HuH-7 (cell line): Measurements from ENCODE around the gene LINC01488.

Source experiments
- DNase-seq: peaks from one replicate; pipeline ENCODE4 v3.0.0; 2011; ENCODE audit warnings: low spot score

LINC01488 gene

GRCh38 chr11:69481393-69481844 lies at the start of gene LINC01488:
Gene LINC01488, plus strand, starts transcription at chr11:69481663.
- DNase-seq: no peak

- DNase-seq: no peak
These were observed 49.3 kb upstream of the LINC01488 start for GRCh38 chr11:69431893-69432738.

- DNase-seq: no peak
These were observed 47.7 kb upstream of the LINC01488 start for GRCh38 chr11:69433741-69434140.

DNA sequence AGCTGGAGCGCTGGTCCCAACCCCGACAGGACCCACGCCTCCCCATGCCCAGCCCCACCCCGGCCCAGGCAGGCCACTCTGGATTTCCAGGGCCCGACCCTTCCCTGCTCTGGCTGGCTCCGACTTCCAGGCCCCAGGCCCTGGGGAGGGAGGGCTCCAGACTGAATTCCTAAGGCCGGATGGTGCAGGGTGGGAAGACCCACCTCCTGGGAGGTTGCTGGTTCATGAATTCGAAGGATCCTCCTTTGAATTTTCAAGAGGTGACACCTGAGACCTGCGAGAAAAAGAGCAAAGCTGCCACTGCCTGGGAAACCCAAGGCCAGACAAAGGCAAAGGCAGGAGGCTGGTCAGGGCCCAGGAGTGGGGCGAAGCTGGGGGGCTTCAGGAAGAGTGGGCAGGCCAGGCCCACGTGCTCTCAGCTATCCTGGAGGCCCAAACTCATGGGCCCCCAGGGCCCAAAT lies 47.0 kb upstream of the LINC01488 start:
- no peak for DNase-seq

GRCh38 chr11:69435161-69435986 lies 46.1 kb upstream of the LINC01488 start:
- no peak for DNase-seq

- no peak for DNase-seq
These were observed 45.2 kb upstream of the LINC01488 start for GRCh38 chr11:69436041-69436982.

DNA sequence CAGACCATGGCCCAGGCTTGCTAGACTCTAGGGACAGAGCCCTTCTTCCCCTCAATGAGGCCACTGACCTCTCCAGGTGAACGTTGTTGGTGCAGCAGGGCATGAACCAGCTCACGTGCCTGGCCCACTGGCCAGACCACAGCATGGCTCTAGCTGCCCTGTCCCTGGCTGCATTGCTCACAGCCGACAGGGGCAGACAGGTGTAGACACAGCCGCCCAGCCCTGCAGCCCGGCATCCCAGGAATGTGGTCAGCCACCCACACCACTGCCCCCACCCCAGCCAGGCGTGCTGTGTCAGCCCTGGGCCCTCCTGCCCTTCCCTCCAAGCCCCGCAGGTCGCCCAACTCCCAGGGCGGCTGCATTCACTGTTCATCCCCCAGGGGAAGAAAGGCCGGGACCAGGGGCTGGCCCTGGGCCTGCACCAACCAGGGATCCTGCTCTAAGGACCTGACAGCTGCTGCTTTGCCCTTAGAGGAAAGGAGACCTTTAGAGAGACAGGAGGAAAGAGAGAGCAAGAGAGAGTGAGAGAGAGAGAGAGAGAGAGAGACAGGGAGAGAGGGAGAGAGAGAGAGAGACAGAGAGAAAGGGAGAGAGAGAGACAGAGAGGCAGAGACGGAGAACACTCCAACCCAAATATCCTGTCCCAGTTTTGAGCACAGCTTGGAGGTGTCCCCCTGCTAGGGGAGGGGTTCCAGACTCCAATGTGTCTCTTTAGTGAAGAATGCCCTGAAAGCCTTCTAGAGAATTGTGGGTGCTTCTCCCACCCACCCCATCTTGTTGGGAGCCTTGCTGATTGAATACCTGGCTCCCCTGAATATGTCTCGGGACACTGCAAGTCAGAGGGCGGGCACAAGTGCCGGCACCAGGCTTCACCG lies 44.2 kb upstream of the LINC01488 start:
- DNase-seq: peak; percentile 99

DNA sequence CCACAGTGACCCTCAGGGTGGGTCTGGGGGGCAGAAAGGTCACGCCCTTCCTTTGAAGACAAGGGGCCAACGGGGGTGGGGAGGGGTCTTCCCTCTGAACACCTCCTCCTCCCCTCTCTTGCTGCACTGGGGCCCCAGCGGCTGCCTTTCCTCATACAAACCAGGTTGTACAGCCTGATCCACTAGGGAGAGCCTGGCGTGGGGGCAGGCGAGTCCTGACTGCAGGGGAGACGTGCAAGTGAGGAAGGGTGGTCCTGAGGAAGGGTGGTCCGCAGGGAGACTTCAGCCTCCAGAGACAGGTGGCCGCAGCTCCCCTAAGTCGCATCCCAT lies 43.6 kb upstream of the LINC01488 start:
- DNase-seq: no peak

DNA sequence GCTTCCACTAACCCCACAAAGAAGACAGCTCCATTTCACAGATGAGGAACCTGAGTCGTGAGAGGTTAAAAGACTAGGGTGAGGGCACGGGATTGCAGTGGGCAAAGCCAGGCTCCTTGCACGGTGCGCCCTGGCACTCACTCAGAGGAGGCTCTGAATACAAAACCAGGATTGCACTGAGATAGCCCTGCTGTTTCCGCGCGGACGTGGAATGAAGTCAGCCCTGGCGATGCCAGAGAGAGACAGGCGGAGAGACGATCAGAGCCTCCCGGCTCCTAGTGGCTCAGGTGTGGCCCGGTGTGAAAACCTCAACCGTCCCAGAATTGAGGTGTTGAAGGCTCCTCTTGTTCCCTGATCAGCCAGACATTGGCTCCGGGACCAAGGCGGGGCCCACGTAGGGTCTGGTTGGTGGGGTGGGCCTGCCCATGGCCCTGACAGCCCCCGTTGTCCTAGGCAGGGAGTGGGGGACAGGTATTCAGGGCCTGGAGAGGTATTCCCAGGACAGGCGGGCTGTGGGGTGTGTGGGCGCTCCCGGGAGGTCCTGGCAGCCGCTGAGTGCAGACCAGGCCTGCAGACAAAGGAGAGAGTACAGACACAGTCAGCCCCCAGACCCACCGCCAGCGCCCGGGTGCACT lies 43.1 kb upstream of the LINC01488 start:
- DNase-seq: no peak

- no peak for DNase-seq
These were observed 42.3 kb upstream of the LINC01488 start for GRCh38 chr11:69439127-69439526.

- no peak for DNase-seq
These were observed 41.6 kb upstream of the LINC01488 start for GRCh38 chr11:69439651-69440464.

- no peak for DNase-seq
These were observed 40.6 kb upstream of the LINC01488 start for GRCh38 chr11:69440876-69441275.

GRCh38 chr11:69442012-69442806 lies 39.3 kb upstream of the LINC01488 start:
- no peak for DNase-seq

DNA sequence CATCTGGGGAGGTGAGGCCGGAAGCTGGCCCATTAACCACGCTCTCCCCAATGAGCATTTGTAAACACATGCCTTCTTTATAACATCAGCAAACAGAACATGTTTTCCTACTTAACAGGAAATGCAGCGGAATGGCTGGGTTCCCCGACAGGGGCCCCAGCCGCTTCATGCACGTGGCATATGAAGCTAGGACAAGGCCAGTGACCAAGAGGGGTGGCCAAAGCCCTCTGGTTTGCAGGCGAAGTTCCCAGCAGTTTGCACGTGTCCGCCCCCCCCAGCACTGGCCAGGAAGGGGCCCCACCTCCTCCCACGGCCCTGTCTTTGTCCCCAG lies 38.7 kb upstream of the LINC01488 start:
- DNase-seq: peak; percentile 95

GRCh38 chr11:69443138-69443967 lies 38.1 kb upstream of the LINC01488 start:
- DNase-seq: no peak

DNA sequence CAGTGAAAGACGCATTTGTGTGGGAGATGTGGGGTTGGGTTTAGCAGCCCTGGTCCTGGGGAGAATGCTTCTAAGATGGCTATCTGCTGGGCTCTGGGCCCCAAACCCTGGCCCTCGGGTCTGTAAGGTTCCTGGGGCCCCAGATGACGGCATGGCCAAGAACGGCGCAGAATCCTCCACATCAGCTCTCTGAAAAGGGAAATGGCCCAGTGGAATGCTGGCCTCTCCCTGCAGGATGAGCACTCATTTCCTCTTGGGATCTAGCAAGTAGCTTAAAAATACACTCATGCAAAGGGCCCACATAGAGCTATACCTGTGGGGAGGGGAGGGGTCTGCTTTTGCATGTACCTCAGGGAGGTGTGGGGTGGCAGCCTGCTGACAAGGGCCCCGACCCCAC lies 37.5 kb upstream of the LINC01488 start:
- no peak for DNase-seq

- DNase-seq: peak; percentile 95
These were observed 36.9 kb upstream of the LINC01488 start for GRCh38 chr11:69444381-69445130.
